GM18867 (cell line): ENCODE measurements around the gene RAD51B.

Source experiments
- ATAC-seq: cut with Tn5 transposase; IDR thresholded peaks from one replicate; pipeline ENCODE4 v1.9.1; 2021; ENCODE audit warnings: mild to moderate bottlenecking, moderate library complexity; ENCODE audit not compliant: unreplicated experiment

RAD51B gene

GRCh38 chr14:68394118-68394763, 574.7 kb downstream of the RAD51B start:
- ATAC-seq: no peak

- ATAC-seq: no peak
Observed at GRCh38 chr14:68394764-68395143, 575.2 kb downstream of the RAD51B start.

GRCh38 chr14:68395604-68396003, 576.0 kb downstream of the RAD51B start:
- ATAC-seq: no peak

GRCh38 chr14:68396461-68396860, 576.9 kb downstream of the RAD51B start:
- ATAC-seq: no peak

- ATAC-seq: no peak
Observed at GRCh38 chr14:68397371-68397811, 577.8 kb downstream of the RAD51B start.

- ATAC-seq: no peak
Observed at GRCh38 chr14:68397822-68398221, 578.2 kb downstream of the RAD51B start.

GRCh38 chr14:68398370-68398769, 578.8 kb downstream of the RAD51B start:
- ATAC-seq: no peak

GRCh38 chr14:68399971-68400370, 580.4 kb downstream of the RAD51B start:
- ATAC-seq: no peak

GRCh38 chr14:68401317-68401716, 581.7 kb downstream of the RAD51B start:
- peak; percentile 19 for ATAC-seq

GRCh38 chr14:68401855-68402254, 582.3 kb downstream of the RAD51B start:
- peak; percentile 80 for ATAC-seq

GRCh38 chr14:68402525-68403101, 583.0 kb downstream of the RAD51B start:
- ATAC-seq: no peak

- ATAC-seq: no peak
Observed at GRCh38 chr14:68403191-68404145, 583.9 kb downstream of the RAD51B start.

- ATAC-seq: no peak
Observed at GRCh38 chr14:68404146-68404527, 584.6 kb downstream of the RAD51B start.

- ATAC-seq: no peak
Observed at GRCh38 chr14:68404652-68405183, 585.1 kb downstream of the RAD51B start.

GRCh38 chr14:68405961-68406360, 586.4 kb downstream of the RAD51B start:
- ATAC-seq: no peak

- no peak for ATAC-seq
Observed at GRCh38 chr14:68407285-68407684, 587.7 kb downstream of the RAD51B start.

- ATAC-seq: no peak
Observed at GRCh38 chr14:68407825-68408224, 588.2 kb downstream of the RAD51B start.

GRCh38 chr14:68408680-68409079, 589.1 kb downstream of the RAD51B start:
- no peak for ATAC-seq

GRCh38 chr14:68409387-68409786, 589.8 kb downstream of the RAD51B start:
- no peak for ATAC-seq

- no peak for ATAC-seq
Observed at GRCh38 chr14:68412505-68413465, 593.2 kb downstream of the RAD51B start.
